Activated naive CD4-positive, alpha-beta T cell treated with anti-CD3 and anti-CD28 coated beads, Interleukin-2, amount 50 U/mL, for 24 hours (primary cell): Measurements from ENCODE around the gene ARF1.

Source experiments
- H3K27ac Mint-ChIP-seq: one replicate; pipeline ENCODE4 v1.8.0; 2021; ENCODE audit warnings: mild to moderate bottlenecking, mixed read lengths
- H3K27me3 Mint-ChIP-seq: one replicate; pipeline ENCODE4 v1.8.0; 2021; ENCODE audit warnings: mixed read lengths
- H3K36me3 Mint-ChIP-seq: one replicate; pipeline ENCODE4 v1.8.0; 2021; ENCODE audit warnings: mixed read lengths
- H3K4me1 Mint-ChIP-seq: one replicate; pipeline ENCODE4 v1.8.0; 2021; ENCODE audit warnings: mixed read lengths
- H3K4me3 Mint-ChIP-seq: one replicate; pipeline ENCODE4 v1.8.0; 2021; ENCODE audit warnings: mild to moderate bottlenecking, mixed read lengths
- H3K9me3 Mint-ChIP-seq: one replicate; pipeline ENCODE4 v1.8.0; 2021; ENCODE audit warnings: mixed read lengths

Gene ARF1

GRCh38 chr1:228074954-228075730 is 7.4 kb upstream of the ARF1 start:
- Mint-ChIP-seq H3K4me1 (peaks cover 8% of the 10 kb centered on the region), H3K4me3 (no peak overlapping the region), H3K27ac (no peak overlapping the region), H3K36me3 (no peaks in the 10 kb centered on the region), H3K27me3 (no peaks in the 10 kb centered on the region), H3K9me3 (no peaks in the 10 kb centered on the region)

GRCh38 chr1:228075801-228076271 is 6.7 kb upstream of the ARF1 start:
- Mint-ChIP-seq H3K27me3 (no peaks in the 10 kb centered on the region), H3K9me3 (no peaks in the 10 kb centered on the region), H3K27ac (no peak overlapping the region), H3K4me1 (peaks cover 8% of the 10 kb centered on the region), H3K4me3 (no peak overlapping the region), H3K36me3 (no peaks in the 10 kb centered on the region)

GRCh38 chr1:228076796-228077430 is 5.6 kb upstream of the ARF1 start:
- no peak overlapping the region for H3K4me3 Mint-ChIP-seq

GRCh38 chr1:228077565-228078330 is 4.8 kb upstream of the ARF1 start:
- Mint-ChIP-seq H3K27me3 (no peaks in the 10 kb centered on the region), H3K4me1 (peaks cover 12% of the 10 kb centered on the region), H3K36me3 (no peaks in the 10 kb centered on the region), H3K9me3 (no peaks in the 10 kb centered on the region), H3K4me3 (no peak overlapping the region), H3K27ac (no peak overlapping the region)

More at GRCh38 chr1:228076796-228077430, 5.6 kb upstream of the ARF1 start:
- no peaks in the 10 kb centered on the region for H3K27me3 Mint-ChIP-seq
- peaks cover 12% of the 10 kb centered on the region for H3K4me1 Mint-ChIP-seq
- peak overlapping the region; percentile 25 for H3K27ac Mint-ChIP-seq
- H3K9me3 Mint-ChIP-seq: no peaks in the 10 kb centered on the region
- no peaks in the 10 kb centered on the region for H3K36me3 Mint-ChIP-seq

- Mint-ChIP-seq H3K27me3 (no peaks in the 10 kb centered on the region), H3K4me3 (no peak overlapping the region), H3K9me3 (no peaks in the 10 kb centered on the region), H3K27ac (no peak overlapping the region), H3K36me3 (peaks cover 5% of the 10 kb centered on the region), H3K4me1 (peaks cover 14% of the 10 kb centered on the region)
Measured at GRCh38 chr1:228079013-228079412, 3.5 kb upstream of the ARF1 start.

GRCh38 chr1:228079601-228080263 is 2.8 kb upstream of the ARF1 start:
- no peak overlapping the region for H3K4me3 Mint-ChIP-seq
- no peak overlapping the region for H3K27ac Mint-ChIP-seq
- H3K4me1 Mint-ChIP-seq: peaks cover 21% of the 10 kb centered on the region
- no peaks in the 10 kb centered on the region for H3K27me3 Mint-ChIP-seq
- H3K9me3 Mint-ChIP-seq: no peaks in the 10 kb centered on the region
- peaks cover 6% of the 10 kb centered on the region for H3K36me3 Mint-ChIP-seq

- no peaks in the 10 kb centered on the region for H3K9me3 Mint-ChIP-seq
- H3K27me3 Mint-ChIP-seq: no peaks in the 10 kb centered on the region
- peak overlapping the region; percentile 89 for H3K4me3 Mint-ChIP-seq
- peaks cover 35% of the 10 kb centered on the region for H3K4me1 Mint-ChIP-seq
- H3K27ac Mint-ChIP-seq: peak overlapping the region; percentile 77
- peaks cover 6% of the 10 kb centered on the region for H3K36me3 Mint-ChIP-seq
Measured at GRCh38 chr1:228081144-228081543, 1.4 kb upstream of the ARF1 start.

GRCh38 chr1:228081578-228082213 is 812 bp upstream of the ARF1 start:
- peak overlapping the region; percentile 89 for H3K4me3 Mint-ChIP-seq
- H3K4me1 Mint-ChIP-seq: peaks cover 38% of the 10 kb centered on the region
- peak overlapping the region; percentile 72 for H3K27ac Mint-ChIP-seq
- H3K36me3 Mint-ChIP-seq: peaks cover 6% of the 10 kb centered on the region
- no peaks in the 10 kb centered on the region for H3K9me3 Mint-ChIP-seq
- H3K27me3 Mint-ChIP-seq: no peaks in the 10 kb centered on the region

- no peaks in the 10 kb centered on the region for H3K9me3 Mint-ChIP-seq
- H3K4me3 Mint-ChIP-seq: peak overlapping the region; percentile 91
- no peaks in the 10 kb centered on the region for H3K27me3 Mint-ChIP-seq
- H3K4me1 Mint-ChIP-seq: peaks cover 53% of the 10 kb centered on the region
- H3K36me3 Mint-ChIP-seq: peaks cover 6% of the 10 kb centered on the region
- peak overlapping the region; percentile 85 for H3K27ac Mint-ChIP-seq
Measured at GRCh38 chr1:228082918-228083870, 686 bp downstream of the ARF1 start.

GRCh38 chr1:228083871-228084278 is 1.4 kb downstream of the ARF1 start:
- H3K27me3 Mint-ChIP-seq: no peaks in the 10 kb centered on the region
- peaks cover 6% of the 10 kb centered on the region for H3K36me3 Mint-ChIP-seq
- H3K9me3 Mint-ChIP-seq: no peaks in the 10 kb centered on the region
- peak overlapping the region; percentile 91 for H3K4me3 Mint-ChIP-seq
- H3K4me1 Mint-ChIP-seq: peaks cover 57% of the 10 kb centered on the region
- H3K27ac Mint-ChIP-seq: peak overlapping the region; percentile 85

GRCh38 chr1:228084325-228084724 is 1.8 kb downstream of the ARF1 start:
- Mint-ChIP-seq H3K9me3 (no peaks in the 10 kb centered on the region), H3K4me3 (peak overlapping the region; percentile 91), H3K27ac (peak overlapping the region; percentile 85), H3K27me3 (no peaks in the 10 kb centered on the region), H3K36me3 (peaks cover 6% of the 10 kb centered on the region), H3K4me1 (peaks cover 58% of the 10 kb centered on the region)

GRCh38 chr1:228084797-228085196 is 2.3 kb downstream of the ARF1 start:
- peaks cover 6% of the 10 kb centered on the region for H3K36me3 Mint-ChIP-seq
- H3K4me3 Mint-ChIP-seq: peak overlapping the region; percentile 91
- peaks cover 62% of the 10 kb centered on the region for H3K4me1 Mint-ChIP-seq
- H3K27me3 Mint-ChIP-seq: no peaks in the 10 kb centered on the region
- no peaks in the 10 kb centered on the region for H3K9me3 Mint-ChIP-seq
- H3K27ac Mint-ChIP-seq: peak overlapping the region; percentile 85

- H3K36me3 Mint-ChIP-seq: peaks cover 6% of the 10 kb centered on the region
- peaks cover 68% of the 10 kb centered on the region for H3K4me1 Mint-ChIP-seq
- H3K9me3 Mint-ChIP-seq: no peaks in the 10 kb centered on the region
- H3K27me3 Mint-ChIP-seq: no peaks in the 10 kb centered on the region
- H3K4me3 Mint-ChIP-seq: peak overlapping the region; percentile 91
- H3K27ac Mint-ChIP-seq: peak overlapping the region; percentile 85
Measured at GRCh38 chr1:228085287-228085951, 2.9 kb downstream of the ARF1 start.
